GM10266 (cell line): ENCODE data around the gene BACH2.

ENCODE experiments used
- DNase-seq: peaks from one replicate; pipeline ENCODE4 v3.0.0; 2012; ENCODE audit errors: extremely low spot score
- TF ChIP-seq, protein P1 (sequence below): IDR thresholded peaks from 2 replicates; pipeline ENCODE4 v1.5.1; 2012; ENCODE audit warnings: mild to moderate bottlenecking, low read depth; ENCODE audit not compliant: control insufficient read depth, insufficient read depth; ENCODE audit errors: missing control alignments

BACH2 gene

DNA sequence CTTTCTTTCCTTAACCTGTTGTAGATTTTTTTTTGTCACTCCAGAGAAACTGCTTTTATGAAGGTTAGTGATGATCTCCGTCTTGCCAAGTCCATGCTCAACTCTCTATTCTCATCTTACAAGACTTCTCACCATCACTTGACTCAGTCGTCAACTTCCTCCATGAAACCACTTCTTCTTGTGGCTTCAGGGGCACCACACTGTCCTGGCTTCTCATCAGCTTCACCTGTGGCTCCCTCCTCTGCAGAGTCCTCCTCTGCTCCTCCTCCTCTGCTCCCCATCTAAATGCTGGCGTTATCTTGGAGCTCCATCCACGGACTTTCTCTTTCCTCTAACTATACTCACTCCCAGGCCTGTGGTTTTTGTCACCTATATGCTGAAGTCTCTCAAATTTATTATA, 187.5 kb downstream of the BACH2 start:
- TF ChIP-seq, protein P1, sequence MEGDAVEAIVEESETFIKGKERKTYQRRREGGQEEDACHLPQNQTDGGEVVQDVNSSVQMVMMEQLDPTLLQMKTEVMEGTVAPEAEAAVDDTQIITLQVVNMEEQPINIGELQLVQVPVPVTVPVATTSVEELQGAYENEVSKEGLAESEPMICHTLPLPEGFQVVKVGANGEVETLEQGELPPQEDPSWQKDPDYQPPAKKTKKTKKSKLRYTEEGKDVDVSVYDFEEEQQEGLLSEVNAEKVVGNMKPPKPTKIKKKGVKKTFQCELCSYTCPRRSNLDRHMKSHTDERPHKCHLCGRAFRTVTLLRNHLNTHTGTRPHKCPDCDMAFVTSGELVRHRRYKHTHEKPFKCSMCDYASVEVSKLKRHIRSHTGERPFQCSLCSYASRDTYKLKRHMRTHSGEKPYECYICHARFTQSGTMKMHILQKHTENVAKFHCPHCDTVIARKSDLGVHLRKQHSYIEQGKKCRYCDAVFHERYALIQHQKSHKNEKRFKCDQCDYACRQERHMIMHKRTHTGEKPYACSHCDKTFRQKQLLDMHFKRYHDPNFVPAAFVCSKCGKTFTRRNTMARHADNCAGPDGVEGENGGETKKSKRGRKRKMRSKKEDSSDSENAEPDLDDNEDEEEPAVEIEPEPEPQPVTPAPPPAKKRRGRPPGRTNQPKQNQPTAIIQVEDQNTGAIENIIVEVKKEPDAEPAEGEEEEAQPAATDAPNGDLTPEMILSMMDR = no peak
- DNase-seq = no peak

DNA sequence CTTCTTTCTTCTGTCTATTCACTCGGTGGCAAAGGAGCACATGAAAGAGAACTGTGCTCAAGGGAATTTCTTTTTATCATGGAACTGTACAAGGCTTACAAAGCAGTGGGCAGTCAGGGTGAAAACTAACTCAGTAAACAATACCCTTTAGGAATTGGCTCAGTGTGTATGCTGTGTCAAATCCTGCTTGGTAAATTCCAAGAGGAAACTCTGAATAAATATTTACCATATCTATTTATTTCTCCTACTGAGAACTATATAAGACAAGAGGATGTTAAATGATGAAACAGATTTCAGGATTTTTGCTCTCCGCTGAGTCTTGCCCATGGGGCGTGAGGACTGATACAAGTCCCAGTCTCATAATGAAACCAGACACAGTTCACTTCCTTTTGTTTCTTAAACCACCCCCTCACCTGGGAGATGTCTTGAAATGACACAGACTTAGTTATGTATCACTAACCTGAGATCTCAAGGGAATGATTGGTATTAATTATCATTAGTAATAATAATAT, 188.8 kb downstream of the BACH2 start:
- DNase-seq = peak; percentile 9
- TF ChIP-seq, protein P1 = no peak

- TF ChIP-seq, protein P1 = no peak
- DNase-seq = no peak
Observed at GRCh38 chr6:90107371-90107770, 189.3 kb downstream of the BACH2 start.

DNA sequence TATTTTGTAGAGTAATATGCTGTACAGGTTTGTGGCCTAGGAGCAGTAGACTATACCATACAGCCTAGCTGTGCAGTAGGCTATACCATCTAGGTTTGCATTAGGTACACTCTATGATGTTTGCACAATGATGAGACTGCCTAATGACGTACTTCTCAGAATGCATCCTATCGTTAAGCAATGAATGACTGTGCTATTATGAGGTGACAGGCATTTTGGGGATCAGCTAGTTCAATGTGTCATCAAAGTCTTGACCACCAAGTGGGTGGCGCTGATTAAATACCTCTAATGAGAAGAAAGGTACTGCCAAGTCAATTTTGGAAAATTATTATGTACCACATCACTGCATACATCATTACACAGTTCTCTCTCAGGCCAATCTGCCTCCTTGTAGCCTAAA, 190.2 kb downstream of the BACH2 start:
- DNase-seq = no peak
- TF ChIP-seq, protein P1 = no peak

DNA sequence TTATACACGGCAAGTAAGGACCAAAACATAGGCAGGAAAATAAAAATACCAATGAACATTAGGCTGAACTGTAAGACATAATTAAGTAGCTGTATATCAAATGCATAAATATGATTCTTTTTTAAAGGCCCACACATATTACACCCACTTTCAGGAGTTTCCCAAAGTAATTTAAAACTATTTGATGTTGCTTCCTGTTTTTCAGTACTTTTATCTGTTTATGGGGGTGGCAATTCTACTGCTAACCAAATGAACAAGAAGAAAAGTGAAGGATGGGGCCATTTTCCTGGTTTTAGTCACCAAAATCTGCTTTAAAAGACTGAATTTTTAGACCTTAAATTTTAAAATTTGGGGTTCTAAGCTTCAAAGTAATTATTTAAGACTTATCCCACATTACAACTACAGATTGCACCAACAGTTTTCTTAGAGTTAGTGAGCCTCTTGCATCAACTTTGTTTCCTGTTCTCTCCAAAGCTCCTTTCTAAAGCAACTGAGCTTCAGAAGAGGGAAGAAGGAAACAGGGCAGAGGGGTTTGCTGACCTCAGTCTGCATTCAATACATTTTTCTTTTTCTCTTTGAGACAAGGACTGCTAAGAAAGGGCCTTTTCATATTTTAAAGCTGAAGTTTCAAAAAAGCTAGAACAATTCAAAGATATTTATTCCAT, 191.0 kb downstream of the BACH2 start:
- DNase-seq = no peak
- TF ChIP-seq, protein P1 = no peak

DNA sequence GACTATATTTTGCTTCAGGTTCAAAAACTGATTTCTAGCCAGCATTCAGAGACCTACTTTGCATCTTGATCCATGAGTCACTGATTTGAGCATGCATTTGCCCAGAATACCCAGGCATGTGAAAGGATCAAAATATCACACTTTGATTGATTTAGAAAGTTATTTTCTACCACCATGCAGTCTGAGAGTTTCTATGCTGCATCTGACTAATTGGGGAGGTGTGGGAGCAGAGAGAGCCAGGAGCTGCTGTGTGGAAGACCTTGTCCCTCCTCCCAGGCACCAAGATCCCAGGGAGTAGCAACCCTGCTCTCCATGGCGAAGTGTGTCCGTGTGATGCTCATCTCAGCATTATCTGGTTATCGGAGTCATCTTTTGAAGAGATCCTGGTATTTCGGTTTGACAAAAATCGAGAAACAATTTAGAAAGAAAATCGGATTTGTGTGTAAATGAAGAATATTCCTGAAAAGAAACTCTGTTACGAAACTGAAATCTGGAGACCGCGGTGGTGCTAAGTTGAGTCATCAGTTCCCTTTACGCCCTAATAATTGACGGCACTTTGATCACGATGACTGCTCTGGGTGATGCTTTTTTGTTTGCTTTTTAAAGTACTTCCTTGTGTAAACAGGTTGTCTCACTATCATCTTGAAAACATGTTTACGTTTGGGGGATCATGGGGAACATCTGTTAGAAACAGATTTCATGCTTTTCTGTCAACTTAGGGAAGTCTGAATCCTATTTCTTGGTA, 193.4 kb downstream of the BACH2 start:
- TF ChIP-seq, protein P1 = no peak
- DNase-seq = no peak

DNA sequence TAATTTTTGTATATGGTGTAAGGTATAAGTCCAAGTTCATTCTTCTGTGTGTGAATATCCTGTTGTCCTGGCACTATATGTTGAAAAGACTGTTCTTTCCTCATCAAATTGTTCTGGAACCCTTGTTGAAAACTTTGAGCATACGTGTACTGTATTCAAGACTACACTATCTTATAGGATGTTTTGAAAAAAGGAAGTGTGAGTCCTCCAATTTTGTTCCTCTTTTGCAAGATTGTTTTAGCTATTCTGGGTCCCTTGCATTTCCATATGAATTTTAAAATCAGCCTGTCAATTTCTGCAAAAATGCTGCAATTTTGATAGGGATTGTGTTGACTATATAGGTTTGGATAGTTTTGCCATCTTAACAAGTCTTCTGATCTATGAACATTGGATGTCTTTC, 195.2 kb downstream of the BACH2 start:
- TF ChIP-seq, protein P1 = no peak
- no peak for DNase-seq
